Activated CD4-positive, alpha-beta T cell treated with anti-CD3 and anti-CD28 coated beads, Interleukin-2, amount 50 U/mL, for 48 hours (primary cell): ENCODE data around the gene KLHL4.
"Not testable (repeated sequence)": the region's sequence is repeated elsewhere in the genome, so short reads cannot be mapped to it uniquely, and the experiment has no call there.

Experiments used
- DNase-seq, 2 experiments: peaks; one replicate each; pipeline ENCODE4 v3.0.0-alpha.2; 2020

Gene KLHL4

GRCh38 chrX:87664381-87664780 lies 146.8 kb downstream of the KLHL4 start:
- no peak for DNase-seq

DNA sequence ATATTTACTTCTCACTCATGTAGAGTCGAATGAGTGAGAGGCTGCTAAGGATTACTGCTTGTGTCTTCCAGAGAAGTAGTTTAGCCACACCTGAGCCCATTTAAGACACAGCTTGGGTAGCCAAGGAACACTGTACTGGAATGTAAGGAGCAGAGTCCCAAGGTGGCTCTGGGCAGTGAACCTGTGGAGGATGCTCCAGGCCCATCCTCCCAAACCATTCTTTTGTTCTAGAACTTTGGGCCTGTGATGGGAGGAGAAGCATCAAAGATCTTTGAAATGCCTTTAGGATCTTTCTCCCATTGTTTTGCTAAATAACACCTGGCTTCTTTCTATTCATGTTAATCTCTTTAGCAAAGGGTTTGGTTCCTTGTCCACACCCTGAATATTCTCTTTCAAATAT lies 162.2 kb downstream of the KLHL4 start:
- DNase-seq = no peak

DNA sequence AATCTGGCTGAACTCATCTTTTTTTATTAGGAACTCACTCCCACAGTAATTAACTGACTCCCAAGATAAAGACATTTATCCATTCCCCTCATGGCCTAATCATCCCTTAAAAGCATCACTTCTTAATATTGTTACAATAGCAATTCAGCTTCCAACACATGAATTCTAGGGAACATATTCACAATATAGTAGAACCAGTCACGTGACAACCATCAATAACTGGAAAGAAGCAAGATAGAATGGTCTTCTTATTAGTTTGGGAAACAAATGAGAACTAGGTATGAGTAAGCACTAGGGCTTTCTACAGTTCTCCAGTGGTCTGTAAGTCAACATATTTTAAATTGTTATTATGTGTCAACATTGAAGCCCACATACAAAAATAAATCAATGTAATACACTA lies 170.1 kb downstream of the KLHL4 start:
- no peak for DNase-seq

- DNase-seq = not testable (repeated sequence)
These were observed 170.6 kb downstream of the KLHL4 start for GRCh38 chrX:87688113-87688748.

GRCh38 chrX:87689218-87689617 lies 171.6 kb downstream of the KLHL4 start:
- DNase-seq = not testable (repeated sequence)

GRCh38 chrX:87693204-87693603 lies 175.6 kb downstream of the KLHL4 start:
- DNase-seq = no peak

DNA sequence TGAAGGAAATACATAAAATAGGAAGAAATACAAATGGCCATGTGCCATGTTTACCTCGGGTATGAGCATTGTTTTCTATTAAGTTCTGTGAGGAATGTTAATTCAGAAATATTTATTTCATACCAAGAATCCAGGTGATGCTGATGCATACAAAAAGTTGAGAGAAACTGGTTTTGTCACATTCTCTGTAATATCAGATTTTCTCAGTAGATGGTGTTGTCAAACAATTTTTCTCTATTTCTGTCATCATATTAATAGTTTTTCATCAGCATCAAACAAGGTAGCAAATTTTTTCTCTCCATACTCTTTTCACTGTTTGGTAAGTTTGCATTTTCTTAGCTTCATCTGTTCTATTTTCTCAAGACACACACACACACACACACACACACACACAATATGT lies 179.8 kb downstream of the KLHL4 start:
- DNase-seq = no peak

GRCh38 chrX:87702795-87703194 lies 185.2 kb downstream of the KLHL4 start:
- DNase-seq = no peak

DNA sequence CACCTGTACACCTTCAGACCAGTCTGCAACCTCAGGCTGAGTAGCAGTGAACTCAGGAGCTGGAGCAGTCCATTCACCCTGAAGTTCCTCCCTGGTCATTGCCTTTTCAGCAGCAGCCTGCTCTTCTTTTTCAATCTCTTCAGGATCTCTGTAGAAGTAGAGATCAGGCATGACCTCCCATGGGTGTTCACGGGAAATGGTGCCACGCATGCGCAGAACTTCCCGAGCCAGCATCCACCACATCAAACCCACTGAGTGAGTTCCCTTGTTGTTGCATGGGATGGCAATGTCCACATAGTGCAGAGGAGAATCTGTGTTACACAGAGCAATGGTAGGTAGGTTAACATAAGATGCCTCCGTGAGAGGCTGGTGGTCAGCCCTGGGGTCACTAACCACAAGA lies 185.9 kb downstream of the KLHL4 start:
- not testable (repeated sequence) for DNase-seq

DNA sequence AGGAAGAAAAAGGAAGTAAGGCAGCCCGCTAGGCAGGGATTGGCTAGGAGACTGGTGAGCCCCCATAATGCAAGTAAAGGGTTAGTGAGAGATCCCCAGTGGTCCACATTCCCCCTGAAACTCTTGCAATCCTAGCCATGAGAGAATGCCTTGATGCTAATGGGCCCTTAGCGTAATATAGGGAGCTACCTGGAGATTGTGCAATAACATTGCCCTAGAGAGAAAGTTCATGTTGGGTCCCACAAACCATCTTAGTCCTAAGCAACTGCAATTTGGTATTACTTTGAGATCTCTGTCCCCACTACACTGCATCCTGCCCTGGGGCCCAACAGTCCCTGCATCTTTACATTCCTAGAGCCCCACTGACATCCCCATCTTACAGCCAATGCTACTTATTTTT lies 188.5 kb downstream of the KLHL4 start:
- DNase-seq = no peak

DNA sequence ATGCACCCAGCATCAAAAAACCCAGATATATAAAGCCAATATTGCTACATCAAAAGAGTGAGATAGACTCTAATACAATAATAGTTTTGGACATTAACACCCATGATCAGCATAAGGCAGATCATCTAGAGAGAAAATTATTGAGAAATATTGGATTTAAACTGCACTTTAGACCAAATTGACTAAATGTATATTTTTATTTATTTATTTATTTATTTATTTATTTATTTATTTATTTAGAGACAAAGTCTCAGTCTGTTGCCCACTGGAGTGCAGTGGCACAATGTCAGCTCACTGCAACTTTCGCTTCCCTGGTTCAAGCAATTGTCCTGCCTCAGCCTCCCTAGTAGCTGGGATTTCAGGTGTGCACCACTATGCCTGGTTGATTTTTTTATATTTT lies 193.0 kb downstream of the KLHL4 start:
- DNase-seq = no peak
